ENCODE results near the gene LAMC3.
"Not testable (repeated sequence)": the region's sequence is repeated elsewhere in the genome, so short reads cannot be mapped to it uniquely, and the experiment has no call there.

The LAMC3 gene

DNA sequence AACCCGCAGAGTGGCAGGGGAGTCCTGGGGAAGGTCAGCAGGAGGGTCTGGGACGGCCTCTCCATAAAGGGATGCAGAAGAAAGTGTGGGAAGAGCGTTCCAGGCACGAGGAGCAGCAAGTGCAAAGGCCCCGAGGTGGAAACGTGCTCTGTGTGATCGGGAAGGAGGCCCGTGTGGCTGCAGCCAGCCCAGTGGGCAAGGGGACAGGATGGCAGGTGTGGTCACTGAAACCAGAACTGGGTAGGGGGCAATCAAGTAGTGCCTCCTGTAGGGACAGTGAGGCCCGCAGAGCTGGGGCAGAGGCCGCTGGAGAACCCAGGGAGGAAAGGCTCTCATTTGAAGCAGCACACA, 16.3 kb upstream of the LAMC3 start:
- DNase-seq = no peak

GRCh38 chr9:130993303-130994030, 15.5 kb upstream of the LAMC3 start:
- no peak for DNase-seq

- no peak for DNase-seq
Observed at GRCh38 chr9:130994135-130995085, 14.6 kb upstream of the LAMC3 start.

DNA sequence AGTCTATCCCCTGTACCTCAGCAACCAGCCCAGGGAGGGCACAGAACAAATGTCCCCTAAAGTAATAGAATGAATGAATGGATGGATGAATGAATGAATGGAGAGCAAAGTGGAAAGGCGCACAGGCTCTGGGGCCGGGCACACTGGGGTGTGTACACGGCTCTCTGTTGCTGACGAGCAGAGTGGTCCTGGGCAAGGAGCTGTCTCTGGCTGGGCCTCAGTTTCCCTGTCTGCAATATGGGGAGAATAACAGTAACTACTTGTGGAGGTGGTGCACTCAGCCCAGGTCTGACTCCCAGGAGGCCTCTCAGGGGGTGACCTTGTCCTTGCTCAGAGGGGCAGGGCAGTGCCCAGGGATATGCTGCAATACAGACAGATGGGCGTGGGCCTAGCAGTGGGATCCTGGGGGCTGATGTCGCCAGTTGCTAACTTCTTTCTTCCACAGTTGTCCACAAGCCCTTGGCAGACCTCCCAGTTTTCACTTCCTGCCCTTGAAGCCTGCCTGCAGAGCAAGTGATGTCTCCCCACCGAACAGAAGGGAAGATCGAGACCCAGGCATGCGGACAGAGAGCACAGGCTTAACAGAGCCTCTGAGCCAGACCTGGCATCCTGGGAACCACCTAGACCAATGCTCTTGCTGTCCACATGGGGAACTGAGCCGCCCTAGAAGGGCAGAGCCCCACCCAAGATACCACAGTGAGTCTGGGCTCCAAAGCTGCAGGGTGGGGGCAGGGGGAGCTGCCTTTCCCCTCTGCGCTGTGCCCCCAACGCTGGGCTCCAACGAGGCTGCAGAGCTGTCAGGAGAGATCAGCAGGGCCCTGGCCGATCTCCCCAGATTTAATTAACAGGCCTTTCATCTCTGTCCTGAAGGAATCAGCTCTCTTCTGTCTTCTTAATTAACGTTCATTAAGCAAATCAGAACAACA, 13.6 kb upstream of the LAMC3 start:
- DNase-seq = no peak

GRCh38 chr9:130996205-130996604, 12.8 kb upstream of the LAMC3 start:
- no peak for DNase-seq

DNA sequence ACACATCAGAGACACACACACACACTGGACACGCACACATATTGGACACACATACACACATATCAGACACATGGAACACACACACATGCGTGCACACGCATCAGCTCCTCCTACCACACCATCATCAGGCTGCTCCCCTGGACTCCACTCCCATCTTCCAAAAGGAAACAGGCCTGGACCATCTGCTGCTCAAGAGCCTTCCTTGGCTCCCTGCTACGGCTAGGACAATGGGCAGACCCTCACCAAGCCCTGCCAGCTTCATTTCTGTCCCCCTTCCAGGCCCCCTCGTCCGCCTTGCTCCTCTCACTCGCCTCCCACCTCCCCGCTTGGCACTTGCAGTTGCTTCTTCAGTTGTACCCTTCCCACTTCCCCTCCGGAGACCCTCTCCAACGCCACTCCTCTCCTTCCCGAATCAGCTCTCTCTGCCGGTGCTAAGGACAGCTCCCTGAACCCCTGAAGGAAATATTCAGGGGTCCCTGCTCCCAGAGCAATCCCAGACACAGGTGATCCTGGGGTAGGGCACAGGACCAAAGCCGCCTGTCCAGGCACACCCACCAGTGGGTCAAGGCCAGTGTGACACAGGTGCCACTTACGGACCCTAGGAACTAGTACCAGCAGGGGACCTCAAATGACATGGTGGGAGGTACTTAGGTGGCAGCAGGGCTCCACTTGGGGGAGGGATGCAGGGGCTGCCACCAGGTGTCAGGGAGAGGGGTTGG, 12.1 kb upstream of the LAMC3 start:
- no peak for DNase-seq

GRCh38 chr9:130997395-130997684, 11.6 kb upstream of the LAMC3 start:
- no peak for DNase-seq

DNA sequence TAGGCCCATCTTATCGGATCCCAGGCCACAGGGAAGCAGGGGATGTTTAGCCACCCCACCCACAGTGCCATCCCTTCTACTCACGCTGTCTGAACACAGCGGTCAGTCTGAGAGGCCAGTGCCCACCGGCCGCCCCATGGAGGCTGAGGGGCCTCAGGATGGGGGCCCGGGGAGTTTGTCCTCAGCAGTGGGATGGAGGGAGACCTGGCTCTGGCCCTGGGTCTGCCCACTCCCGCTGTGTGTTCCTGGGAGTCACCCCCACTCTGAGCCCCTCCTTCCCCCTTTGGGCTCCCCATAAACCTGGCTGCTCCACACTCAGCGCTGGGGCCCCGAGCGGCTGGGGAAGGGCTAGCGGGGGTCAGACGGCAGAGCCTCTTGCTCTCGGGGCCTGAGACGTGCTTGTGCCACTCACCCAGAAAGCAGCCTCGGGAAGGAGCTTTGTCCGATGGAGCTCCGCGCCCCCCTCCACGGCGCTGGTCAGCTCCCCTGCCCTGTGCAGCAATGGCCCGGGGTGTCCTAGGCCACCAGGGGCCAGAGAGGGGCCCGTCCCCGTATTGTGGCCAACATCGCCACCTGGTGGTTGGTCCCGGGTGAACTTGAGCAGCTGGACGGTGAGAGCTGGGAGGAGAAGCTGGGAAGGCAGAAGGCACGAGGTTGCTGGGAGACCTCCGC, 10.9 kb upstream of the LAMC3 start:
- peak; percentile 35 to 73 for DNase-seq

GRCh38 chr9:130998597-130999244, 10.3 kb upstream of the LAMC3 start:
- no peak for DNase-seq

- no peak for DNase-seq
Observed at GRCh38 chr9:130999245-130999623, 9.7 kb upstream of the LAMC3 start.

DNA sequence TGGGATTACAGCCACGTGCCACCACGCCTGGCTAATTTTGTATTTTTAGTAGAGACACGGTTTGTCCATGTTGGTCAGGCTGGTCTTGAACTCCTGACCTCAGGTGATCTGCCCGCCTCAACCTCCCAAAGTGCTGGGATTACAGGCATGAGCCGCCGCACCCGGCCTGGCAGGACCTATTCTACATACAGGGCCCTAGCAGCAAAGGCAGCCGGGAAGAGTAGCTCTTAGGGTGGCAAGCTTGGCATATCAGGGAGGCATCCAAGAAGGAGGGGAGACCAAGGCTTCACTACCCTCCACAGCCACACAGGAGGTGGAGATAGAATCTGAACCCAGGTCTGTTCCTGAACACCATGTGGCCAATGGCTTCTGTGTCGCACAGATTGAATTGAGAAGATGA, 8.4 kb upstream of the LAMC3 start:
- not testable (repeated sequence) for DNase-seq

- DNase-seq = no peak
Observed at GRCh38 chr9:131001021-131001420, 8.0 kb upstream of the LAMC3 start.

GRCh38 chr9:131001990-131002389, 7.0 kb upstream of the LAMC3 start:
- DNase-seq = no peak

DNA sequence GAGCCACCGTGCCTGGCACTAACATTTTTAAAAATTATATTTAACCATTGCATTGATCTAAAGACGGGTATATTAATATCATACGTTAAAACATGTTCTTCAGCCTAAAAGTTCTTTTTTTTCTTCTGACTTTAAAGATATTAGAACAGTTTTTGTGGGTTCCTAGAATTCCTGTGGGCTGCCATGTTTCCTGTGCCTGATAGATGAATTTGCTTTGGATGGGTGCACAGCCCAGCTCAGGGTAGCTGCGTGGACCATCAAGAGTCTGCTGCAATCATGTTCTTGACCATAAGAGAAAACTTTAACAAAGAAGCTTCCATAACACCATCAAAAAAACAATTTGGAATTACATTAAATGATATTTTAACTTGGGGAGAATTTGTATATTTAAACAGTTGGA, 2.4 kb upstream of the LAMC3 start:
- no peak for DNase-seq

GRCh38 chr9:131008086-131008485, 888 bp upstream of the LAMC3 start:
- DNase-seq = no peak

DNA sequence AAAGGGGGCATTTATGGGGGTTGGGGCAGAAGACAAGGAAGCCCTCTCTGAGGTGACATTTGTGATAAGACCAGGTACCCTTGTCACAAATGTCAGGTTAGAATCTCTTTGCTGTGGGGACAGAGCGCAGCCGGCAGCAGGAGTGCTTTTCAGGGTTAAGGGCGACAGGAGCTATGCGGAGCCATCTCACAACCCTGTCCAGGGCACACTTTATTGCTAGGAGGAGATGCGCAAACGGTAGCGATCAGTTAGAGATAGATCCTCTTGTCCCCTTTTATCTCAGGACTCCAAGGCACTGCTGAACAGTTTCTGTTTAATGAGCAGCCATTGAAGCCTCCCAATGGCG, 438 bp upstream of the LAMC3 start:
- no peak for DNase-seq

- DNase-seq = no peak
Observed at GRCh38 chr9:131010482-131011273, 1.7 kb downstream of the LAMC3 start.

GRCh38 chr9:131011274-131012022, 2.5 kb downstream of the LAMC3 start:
- no peak for DNase-seq

GRCh38 chr9:131012023-131012334, 3.0 kb downstream of the LAMC3 start:
- DNase-seq = no peak

DNA sequence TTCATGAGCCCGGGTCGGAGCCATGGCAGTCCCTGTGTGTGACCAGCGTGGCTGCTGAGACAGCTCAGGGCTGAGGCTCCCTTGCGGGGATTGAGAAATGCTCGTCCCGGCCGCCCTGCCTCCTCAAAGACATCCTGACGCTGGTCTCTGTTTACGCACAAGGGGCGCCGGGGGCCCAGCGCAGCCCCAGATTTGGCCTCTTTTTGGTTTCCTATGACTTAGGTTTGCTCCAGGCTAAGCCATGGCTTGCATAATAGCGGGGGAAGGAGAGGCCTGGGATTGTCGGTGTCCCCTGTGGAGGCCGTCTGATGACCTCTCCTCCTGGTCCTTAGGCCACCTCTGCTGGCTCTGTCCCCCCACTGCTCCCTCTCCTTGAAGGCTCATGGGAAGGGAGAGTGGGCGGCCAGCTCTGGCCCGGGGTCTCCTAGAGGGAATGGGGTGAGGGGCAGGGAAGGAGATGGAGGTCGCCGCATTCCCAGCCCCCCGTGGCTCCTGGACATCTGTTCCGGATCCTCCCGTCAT, 3.5 kb downstream of the LAMC3 start:
- no peak for DNase-seq
